Activated T-cell treated with anti-CD3 and anti-CD28 coated beads, Interleukin-2, amount 50 U/mL, for 48 hours (primary cell): ENCODE results near the gene MIA.
A peak's percentile ranks its signal among the peaks of the same experiment; 100 is the strongest.
"Not testable (repeated sequence)": the region's sequence is repeated elsewhere in the genome, so short reads cannot be mapped to it uniquely, and the experiment has no call there.

Experiments used
- DNase-seq, 2 experiments: peaks; one replicate each; pipeline ENCODE4 v3.0.0-alpha.2; 2020

MIA gene

DNA sequence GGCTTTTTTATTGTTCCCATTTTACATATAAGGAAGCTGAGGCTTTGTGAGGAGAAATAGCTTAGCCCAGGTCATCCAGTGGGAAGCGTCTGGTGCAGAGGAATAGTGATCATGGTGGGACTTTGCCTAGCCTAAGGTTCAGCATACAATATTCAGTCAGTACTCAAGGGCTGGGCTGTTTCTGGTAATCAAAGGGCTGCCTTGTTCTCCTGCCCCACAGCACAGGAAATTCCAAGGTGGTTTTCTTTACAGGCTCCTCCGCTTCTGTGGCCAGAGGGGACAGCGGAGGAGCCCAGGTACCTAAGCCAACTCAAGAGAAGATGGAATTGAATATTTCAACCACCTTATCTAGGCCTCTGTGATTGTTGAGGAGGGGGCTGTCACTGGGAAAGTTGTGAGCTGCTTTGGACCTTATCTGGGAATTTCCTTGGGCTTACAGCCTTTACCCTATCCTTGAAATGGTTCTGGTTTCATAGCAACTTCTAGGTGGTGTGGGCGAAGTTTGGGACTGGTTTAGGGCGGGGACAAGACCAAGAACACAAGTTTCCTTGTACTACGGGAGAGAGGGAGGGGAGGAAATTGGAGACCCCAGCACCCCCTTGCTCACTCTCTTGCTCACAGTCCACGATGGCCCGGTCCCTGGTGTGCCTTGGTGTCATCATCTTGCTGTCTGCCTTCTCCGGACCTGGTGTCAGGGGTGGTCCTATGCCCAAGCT, at the start of gene MIA:
Gene MIA (plus strand): TSS at position 606 of the 716 bp plus-strand sequence. CDS start 22 bp downstream, at position 628.
- no peak for DNase-seq

DNA sequence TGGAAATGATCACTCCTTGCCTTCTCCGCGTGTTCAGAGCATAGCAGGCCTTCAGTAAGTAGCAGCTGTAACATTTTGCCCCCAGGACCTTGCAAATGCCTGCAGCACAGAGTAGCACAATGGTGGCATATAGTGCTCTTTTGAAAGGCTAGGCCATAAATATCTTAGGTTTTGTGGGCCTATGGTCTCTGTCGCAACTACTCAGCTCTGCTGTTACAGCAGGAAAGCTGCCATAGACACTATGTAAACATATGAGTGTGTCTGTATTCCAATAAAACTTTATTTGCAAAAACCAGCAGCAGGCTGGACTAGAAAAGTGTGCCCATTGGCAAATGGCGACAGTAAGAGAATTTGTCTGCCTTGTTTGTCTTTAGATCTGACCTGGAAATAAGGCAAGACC, 49.0 kb upstream of the MIA start:
- no peak for DNase-seq

DNA sequence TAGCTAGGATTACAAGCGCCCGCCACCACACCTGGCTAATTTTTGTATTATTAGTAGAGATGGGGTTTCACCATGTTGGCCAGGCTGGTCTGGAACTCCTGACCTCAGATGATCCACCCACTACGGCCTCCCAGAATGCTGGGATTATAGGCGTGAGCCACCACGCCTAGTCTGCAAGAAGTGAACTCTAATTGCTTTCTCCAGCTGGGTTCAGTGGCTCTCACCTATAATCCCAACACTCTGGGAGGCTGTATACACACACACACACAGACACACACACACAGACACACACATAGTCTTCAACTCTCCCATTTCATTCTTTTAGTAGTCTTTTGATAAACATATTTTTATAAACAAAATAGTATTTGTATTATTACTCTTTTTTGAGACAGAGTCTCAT, 45.3 kb upstream of the MIA start:
- DNase-seq: not testable (repeated sequence)

DNA sequence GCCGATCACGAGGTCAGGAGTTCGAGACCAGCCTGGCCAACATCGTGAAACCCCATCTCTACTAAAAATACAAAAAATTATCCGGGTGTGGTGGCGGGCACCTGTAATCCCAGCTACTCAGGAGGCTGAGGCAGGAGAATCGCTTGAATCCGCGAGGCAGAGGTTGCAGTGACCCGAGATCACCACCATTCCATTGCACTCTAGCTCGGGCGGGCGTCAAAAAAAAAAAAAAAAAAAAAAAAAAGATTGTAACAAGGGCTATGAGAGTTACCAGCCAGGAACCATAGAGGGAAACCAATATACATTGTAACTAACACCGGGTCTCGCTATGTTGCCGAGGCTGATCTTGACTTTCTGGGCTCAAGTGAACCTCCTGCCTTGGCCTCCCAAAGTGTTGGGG, 43.0 kb upstream of the MIA start:
- not testable (repeated sequence) for DNase-seq

DNA sequence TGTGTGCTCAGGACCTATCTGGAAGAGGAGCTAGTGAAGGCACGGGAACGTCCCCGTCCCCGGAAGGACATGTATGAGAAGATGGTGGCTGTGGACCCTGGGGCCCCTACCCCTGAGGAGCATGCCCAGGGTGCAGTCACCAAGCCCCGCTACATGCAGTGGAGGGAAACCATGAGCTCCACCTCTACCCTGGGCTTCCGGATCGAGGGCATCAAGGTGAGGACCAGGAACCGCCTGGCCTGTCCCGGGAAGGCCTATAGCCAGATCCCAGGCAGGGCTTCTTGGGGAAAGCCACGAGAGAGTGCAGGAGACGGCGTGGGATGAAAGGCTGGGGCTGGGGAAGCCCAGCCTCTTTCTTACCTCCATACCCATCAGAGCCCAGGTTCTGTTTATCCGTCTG, 42.2 kb upstream of the MIA start:
- no peak for DNase-seq

DNA sequence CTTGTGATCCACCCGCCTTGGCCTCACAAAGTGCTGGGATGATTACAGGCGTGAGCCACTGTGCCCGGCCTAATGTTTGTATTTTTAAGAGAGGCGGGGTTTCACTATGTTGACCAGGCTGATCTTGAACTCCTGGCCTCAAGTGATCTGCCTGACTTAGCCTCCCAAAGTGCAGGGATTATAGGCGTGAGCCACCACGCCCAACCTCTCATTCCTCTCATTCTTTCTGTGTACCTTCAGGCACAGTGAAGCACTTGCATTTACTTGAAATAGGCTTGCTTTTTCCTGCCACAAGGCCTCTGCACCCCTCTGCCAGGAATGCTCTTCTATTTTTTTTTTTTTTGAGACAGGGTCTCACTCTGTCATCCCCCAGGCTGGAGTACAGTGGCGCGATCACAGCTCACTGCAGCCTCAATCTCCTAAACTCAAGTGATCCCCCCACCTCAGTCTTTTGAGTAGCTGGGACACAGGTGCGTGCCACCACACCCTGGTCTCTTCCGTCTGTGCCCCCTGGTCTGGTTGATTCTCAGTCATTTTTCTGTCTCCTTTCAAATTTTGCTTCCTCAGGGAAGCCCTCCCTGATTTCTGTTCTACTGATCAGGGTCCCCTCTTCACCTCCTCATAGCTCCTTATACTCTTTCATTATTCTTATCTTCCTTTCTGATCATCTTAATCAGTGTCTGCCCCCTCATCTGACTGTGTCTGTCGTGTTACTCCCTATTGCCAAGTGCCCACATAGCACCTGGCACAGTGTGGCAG, 40.1 kb upstream of the MIA start:
- no peak for DNase-seq

DNA sequence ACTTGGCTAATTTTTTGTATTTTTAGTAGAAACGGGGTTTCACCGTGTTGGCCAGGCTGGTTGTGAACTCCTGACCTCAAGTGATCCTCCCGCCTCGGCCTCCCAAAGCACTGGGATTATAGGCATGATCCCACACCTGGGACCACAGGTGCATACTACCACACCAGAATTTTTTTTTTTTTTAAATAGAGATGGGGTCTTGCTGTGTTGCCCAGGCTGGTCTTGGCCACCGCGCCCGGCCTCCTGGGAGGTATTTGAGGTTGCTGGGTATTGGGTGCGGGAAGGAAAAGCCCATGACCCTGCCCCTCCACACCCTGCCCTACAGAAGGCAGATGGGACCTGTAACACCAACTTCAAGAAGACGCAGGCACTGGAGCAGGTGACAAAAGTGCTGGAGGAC, 38.7 kb upstream of the MIA start:
- DNase-seq: no peak

DNA sequence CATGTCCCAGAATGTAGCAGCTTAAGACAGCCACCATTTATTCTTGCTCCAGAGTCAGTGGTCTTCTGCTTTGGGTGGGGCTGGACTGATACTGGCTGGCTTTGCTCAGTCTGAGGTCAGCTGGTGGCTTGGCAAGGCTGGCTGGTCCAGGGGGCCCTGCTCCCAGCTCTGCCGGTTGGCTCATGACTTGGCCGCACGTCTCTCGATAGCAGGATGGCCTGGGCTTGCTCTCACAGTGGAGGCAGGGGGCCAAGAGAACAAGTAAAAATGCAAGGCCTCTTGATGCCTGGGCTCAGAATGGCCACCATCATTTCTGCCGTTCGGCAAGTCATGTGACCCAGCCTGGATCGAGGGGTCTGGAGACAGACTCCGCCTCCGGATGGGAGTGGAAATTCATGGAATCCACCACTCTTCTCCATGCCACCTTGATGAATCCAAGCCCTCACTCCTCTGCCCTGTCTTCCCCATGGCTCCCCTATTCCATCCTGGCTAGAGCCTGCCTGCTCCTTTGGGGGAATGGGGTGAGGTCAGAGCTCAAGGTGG, 38.1 kb upstream of the MIA start:
- no peak for DNase-seq

DNA sequence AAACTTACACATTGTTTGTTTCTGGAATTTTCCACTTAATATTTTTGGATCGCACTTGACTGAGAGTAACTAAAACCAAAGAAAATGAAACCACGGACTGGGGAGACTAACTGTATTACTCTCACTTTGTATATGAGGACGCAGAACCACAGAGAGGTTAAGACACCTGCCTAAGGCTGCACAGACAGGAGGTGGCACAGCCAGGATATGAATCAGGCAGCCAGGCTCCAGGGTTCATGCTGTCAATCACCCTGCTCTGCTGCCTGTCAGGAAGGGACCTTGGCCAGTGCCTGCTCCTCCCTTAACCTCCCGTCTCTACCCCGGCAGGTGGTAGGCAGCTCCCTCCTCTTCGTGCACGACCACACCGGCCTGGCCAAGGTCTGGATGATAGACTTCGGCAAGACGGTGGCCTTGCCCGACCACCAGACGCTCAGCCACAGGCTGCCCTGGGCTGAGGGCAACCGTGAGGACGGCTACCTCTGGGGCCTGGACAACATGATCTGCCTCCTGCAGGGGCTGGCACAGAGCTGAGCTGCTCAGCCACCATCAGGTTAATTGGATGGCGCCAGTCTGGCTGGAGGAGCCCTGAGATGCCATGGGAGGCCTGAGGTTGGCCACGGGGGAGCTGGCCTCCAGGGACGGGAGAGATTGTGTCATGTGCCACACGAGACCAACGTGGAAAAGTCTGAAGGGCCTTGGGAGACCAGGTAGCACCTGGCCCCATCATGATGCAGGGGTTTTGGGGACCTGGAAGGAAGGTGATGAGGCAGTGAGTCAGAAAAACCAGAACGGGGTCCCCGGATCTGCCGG, 36.1 kb upstream of the MIA start:
- DNase-seq: no peak

DNA sequence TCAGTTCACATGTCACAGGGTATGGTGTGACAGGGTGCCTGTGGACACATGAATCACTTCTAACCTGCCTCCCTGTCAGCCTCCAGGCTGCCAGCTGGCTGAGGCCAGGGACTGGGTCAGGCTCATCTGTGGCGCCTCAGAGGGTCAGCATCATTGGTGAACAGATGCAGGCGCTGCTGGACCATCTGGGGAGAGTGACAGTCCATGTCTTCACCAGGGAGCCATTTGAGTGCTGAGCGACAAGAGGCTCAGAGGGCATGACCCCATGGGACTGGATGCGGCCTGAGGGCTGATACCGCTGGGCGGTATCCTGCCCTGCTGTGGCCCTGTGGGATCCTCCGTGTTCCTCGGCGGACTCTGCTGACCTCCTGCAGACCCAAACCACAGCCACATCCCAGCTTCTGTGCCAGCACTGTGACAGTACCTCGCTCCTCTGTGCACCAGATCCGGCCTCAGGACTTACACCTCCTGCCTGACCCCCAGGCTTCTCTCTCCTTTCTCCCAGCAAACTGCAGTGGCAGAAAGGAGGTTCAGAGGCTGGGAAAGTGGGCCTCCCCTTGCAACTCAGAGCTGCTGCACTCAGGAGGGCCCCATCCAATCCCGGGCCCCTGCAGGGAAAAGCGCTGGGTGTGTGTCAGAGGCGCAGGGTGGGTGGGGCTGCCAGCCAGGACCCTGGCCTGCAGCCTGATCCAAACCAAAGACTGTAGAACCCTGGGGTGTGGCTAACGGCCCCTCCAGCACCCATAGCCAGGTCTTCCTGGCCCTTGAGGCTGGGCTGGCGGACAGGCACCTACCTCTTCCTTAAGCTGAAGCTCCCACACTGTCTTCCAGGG, 35.2 kb upstream of the MIA start:
- DNase-seq: no peak

DNA sequence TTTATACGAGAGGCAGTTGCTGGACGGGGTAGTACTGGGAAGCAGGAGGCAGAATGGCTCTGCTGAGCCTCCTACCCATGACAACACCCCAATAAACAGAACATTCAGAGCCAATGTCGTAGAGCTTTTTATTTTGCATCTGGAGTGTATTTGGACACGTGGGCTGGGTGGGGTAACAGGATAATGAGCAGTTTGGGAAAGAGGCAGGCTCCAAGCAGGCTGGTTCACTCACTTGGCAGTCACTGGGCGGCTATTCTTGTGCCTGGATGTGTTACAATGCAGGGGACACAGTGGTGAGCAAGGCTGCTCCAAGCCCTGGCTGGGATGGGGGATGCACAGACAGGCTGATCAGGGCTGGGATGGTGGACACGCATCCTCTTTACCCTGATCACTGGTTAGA, 34.6 kb upstream of the MIA start:
- no peak for DNase-seq

DNA sequence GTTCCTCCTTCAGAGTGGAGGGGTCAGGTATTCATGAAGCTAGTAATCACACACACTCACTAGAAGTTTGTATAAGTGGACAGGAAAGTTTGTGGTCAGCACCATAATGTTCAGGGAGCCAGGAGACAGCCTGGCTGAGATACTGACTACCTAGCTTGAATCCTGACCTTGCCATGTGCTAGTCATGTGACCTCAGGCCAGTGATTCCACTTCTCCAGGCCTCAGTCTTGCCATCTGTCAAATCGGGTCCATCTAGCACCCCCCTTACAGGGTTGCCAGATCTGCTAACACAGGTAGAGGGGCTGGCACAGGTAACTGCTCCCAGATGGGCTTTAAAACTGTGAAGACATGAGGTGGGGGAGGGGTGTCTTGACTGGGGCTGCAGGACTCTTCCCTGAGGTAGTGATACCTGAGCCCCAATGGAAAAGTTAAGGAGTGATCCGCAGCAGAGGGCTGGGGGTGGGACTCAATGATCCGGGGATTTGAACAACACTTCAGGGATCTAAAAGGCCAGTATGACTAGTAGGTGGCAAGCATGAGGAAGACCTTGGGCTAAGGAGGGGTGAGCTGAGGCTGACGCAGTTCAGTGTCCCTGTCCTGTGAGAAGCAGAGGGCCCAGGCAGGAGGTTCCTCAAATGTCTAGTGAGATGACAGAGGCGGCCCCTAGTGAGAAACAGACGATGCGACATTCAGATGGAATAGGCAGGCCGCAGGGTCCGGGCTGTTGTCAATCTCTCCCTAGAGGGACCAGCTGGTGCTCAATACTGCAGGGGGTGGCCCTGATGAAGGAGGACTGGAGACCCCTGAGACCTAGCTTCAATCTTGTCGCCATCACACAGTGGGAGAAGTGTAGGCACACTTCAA, 33.6 kb upstream of the MIA start:
- no peak for DNase-seq

DNA sequence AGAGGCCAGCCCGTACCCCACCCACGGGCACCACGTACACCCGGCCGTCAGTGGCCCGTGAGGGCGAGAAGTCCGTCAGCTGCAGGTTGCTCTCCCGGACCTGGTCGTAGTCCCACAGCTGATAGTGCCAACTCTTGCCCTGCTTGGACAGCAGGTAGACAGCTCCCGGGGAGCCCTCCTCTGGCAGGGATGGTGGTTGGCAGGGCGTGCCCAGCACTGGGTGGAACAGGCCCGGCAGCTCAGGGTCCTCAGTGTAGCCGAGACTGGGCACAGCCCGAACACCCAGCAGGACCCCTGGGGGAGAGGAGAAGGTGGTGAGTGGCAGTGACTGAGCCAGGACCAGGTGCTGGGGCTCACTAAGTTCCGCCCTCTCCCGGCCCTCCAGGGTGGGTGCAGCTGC, 32.8 kb upstream of the MIA start:
- no peak for DNase-seq

DNA sequence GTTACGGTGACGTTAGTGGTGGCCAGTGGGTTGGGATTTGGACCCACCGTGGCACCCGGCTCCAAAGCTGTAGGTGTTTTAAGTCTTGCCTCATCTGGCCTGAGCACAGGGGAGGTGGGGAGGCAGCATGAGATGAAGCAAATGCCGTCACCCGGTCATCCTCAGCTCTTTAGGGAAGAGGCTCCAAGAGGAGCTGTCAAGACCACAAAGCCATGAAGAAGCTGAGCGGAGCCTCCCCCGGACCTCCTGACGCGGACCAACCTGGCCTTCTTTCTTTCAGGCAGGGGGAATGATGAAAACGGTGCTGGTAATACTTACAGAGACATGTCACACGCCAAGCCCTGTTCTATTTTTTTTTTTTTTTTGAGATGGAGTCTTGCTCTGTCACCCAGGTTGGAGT, 32.4 kb upstream of the MIA start:
- DNase-seq: no peak

DNA sequence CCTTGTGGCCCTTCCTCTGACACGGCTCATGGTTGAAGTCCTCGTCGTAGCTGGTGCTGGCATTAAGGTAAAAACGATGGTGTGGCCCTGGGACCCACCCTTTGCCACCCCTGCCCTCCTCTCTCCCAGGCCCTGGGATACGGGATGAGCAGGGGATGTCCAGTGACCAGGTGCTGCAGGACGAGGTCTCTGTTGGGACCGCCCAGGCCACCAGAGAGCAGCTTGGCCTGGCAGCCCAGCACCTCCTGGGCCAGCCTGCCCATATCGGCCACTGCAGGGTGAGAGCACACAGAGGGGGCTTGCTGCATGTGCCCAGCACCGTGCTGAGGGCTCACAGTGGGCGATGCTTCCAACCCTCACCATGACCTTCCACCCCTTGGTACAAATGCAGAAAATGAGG, 31.4 kb upstream of the MIA start:
- DNase-seq: no peak

DNA sequence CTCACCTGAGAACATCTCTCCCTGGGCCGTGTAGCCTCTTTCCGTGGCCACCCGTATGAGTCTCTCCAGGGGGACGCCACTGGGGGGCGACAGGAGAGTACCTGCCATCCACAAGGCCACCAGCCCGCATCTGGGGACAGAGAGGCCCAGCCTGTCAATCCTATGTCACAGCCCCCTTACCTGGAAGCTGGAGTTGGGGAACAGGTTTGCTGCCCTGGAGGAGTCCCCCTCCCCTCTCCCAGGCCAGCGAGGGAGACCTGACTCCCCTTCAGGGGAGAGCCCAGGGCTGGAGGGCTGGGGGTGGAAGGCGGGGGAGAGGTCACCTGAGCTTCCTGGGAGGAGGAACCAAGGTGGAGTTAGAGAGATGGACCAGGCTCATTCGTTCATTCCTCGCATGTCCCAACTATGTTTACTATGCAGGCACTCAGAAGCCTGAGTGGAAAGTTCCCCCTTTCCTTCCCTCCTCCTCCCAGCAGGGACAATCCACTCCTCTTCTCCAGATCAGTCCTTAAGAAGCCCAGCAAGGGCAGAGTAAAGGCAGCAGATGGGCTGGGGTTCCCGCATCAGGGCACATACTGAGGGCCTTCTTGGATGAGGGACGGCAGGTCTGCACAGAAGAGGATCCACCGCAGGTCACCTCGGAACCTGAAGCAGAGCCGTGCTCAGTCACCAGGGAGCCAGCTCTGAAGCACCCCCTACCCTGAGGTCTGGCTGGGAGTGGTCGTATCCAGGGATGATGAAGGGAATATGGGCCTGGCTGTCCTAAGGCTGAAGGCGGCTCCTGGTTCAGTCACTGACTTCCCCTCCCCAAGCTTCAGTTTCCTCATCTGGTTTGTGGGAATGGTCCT, 30.5 kb upstream of the MIA start:
- DNase-seq: peak in 1 of 2 experiments; percentile 52

DNA sequence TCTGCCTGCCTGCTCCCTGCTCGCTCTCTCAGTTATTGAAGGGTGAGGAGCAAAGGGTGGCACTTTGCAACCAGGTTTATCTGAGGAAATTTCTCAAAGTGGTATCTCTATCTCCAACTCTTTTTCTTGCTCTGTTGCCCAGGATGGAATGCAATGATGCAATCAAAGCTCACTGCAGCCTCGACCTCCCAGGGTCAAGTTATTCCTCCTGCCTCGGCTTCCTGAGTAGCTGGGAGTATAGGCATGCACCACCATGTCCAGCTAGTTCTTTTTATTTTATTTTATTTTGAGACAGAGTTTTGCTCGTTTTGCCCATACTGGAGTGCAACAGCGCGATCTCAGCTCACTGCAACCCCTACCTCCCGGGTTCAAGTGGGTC, 29.9 kb upstream of the MIA start:
- DNase-seq: no peak

DNA sequence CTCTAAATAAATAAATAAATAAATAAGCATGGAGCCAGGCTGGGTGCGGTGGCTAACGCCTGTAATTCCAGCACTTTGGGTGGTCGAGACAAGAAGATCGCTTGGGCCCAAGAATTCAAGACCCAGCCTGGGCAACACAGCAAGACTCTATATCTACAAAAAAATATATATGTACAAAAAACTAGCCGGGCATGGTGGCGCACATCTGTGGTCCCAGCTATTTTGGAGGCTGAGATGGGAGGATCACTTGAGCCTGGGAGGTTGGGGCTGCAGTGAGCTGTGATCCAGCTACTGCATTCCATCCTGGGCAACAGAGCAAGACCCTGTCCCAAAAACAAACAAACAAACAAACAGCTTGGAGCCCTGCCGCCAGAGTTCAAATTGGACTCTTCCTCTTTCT, 27.8 kb upstream of the MIA start:
- no peak for DNase-seq

DNA sequence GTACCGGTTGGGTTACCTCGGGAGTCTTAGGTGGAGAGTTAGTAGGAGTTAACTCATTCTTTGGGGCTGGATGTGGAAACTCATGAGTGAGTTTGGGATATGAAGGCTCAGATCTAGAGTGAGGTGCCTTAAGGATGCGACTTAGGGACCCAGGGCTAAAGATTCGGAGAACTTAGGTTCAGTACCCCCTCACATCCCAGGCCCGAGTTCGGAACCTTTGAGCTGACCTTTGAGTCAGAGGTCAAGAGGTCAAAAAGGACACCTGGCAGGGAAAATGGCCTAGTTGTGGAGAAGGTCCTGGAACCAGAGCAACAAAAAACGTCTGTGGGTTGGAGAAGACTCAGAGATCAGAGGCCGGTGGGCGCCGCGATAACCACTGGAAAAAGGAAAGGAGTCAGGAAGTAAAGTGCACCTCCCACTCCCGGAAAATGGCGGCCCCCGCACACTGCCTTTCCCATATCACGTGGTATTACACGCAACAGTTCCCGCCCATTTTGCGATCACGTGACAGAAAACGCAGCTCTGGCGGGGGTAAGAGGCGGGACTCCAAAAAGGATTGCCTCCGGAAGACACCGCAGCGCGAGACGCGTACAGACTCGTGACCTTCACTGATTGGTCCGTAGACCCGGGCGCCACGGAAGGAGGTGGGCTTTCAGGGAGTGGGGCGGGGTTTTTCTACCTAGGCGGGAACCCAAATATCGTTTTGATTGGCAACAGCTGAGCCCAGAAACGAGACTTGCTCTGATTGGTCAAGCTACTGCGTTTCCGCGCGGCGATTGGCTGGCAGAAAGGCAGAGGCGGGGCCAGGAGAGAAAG, 25.1 kb upstream of the MIA start, which contains the start of gene ACTMAP:
Gene ACTMAP (minus strand): TSS at position 420 of the 816 bp plus-strand sequence. CDS start 674 bp downstream, outside the sequence.
- peak; percentile 99 for DNase-seq
